Endothelial cell of umbilical vein (primary cell): ENCODE data around the gene PLGLB1. TPM values are rescaled to one million over a fixed set of nuclear protein-coding genes. Genes with fewer than 3 reads are reported as not detected.
"Not testable (repeated sequence)": the region's sequence is repeated elsewhere in the genome, so short reads cannot be mapped to it uniquely, and the experiment has no call there.

Source experiments
- Bru-seq: library from RNA; stranded (reverse); fragments of 400-500 nt; gene quantifications from one replicate; lab custom pipeline; 2021; lab: Mats Ljungman, UMichigan
- BruChase-seq, 2 experiments: library from RNA; stranded (reverse); fragments of 400-500 nt; gene quantifications; one replicate each; lab custom pipeline; 2021; lab: Mats Ljungman, UMichigan
- BruUV-seq: library from RNA; stranded (reverse); fragments of 400-500 nt; replicated peaks from 2 replicates; lab custom pipeline; 2021; lab: Mats Ljungman, UMichigan
- CTCF ChIA-PET: fragments of 300-600, 350-600 bp; sonication (Branson Sonifier 250); formaldehyde crosslinking; loops from one replicate; lab custom pipeline; 2021; ENCODE audit warnings: antibody characterized with exemption, inconsistent platforms; lab: Charles Lee
- POLR2A ChIA-PET: fragments of 300-600, 350-600 bp; sonication (Branson Sonifier 250); formaldehyde crosslinking; loops from one replicate; lab custom pipeline; 2021; ENCODE audit warnings: antibody characterized with exemption, inconsistent platforms; lab: Charles Lee
- DNase-seq: peaks from one replicate; pipeline ENCODE4 v3.0.0-alpha.2; 2011; ENCODE audit warnings: low read depth, low spot score
- FAIRE-seq: peaks from 2 replicates; lab custom pipeline; 2011; peaks lifted over from hg19 to GRCh38; lab: Jason Lieb, UNC
- H2AFZ ChIP-seq: 2 replicates; pipeline ENCODE4 v1.6.0; 2012; ENCODE audit warnings: low read depth, low read length, control low read depth, inconsistent platforms
- H3K27ac ChIP-seq: 2 replicates; pipeline ENCODE4 v1.5.1; 2011; ENCODE audit warnings: low read depth, mild to moderate bottlenecking, control low read depth, low read length, moderate library complexity; ENCODE audit not compliant: insufficient read depth
- H3K27me3 ChIP-seq, 2 experiments: 2 replicates each; pipeline versions ENCODE4 v1.6.0 to v1.6.1; 2011; ENCODE audit warnings: low read length in 2 of 2, mixed read lengths in 1 of 2; ENCODE audit not compliant: control insufficient read depth in 2 of 2, insufficient read depth in 2 of 2
- H3K36me3 ChIP-seq, 2 experiments: 2 replicates in 1 of 2; 3 replicates in 1 of 2; pipeline ENCODE4 v1.5.1; 2011; ENCODE audit warnings: low read length in 2 of 2, mild to moderate bottlenecking in 1 of 2, moderate library complexity in 1 of 2; ENCODE audit not compliant: control insufficient read depth in 2 of 2, insufficient read depth in 2 of 2; ENCODE audit errors: extremely low read depth in 1 of 2
- H3K4me1 ChIP-seq: 3 replicates; pipeline ENCODE4 v1.5.1; 2011; ENCODE audit warnings: mild to moderate bottlenecking, low read length; ENCODE audit not compliant: control insufficient read depth, insufficient read depth; ENCODE audit errors: extremely low read depth
- H3K4me2 ChIP-seq: 2 replicates; pipeline ENCODE4 v1.6.1; 2011; ENCODE audit warnings: low read length, control low read depth, mixed read lengths; ENCODE audit not compliant: insufficient read depth
- H3K4me3 ChIP-seq, 3 experiments: fragments of 200-600 bp in 1 of 3; sonication (generic), shearing (Covaris generic) in 1 of 3; replicated peaks in 1 of 3; 2 replicates each; pipeline ENCODE4 v1.5.1; 2011 to 2016; ENCODE audit warnings: control low read depth in 3 of 3, low read length in 3 of 3, mild to moderate bottlenecking in 2 of 3, inconsistent platforms in 1 of 3, low read depth in 1 of 3, moderate library complexity in 1 of 3; ENCODE audit not compliant: insufficient read depth in 1 of 3
- H3K79me2 ChIP-seq: 2 replicates; pipeline ENCODE4 v1.6.0; 2012; ENCODE audit warnings: low read length, inconsistent platforms; ENCODE audit not compliant: control insufficient read depth, insufficient read depth
- H3K9ac ChIP-seq: replicated peaks from 2 replicates; pipeline ENCODE3; 2011; ENCODE audit warnings: low read length, control low read depth; ENCODE audit not compliant: insufficient read depth; ENCODE audit errors: extremely low read depth
- H3K9me1 ChIP-seq: replicated peaks from 3 replicates; pipeline ENCODE4 v1.6.0; 2011; ENCODE audit warnings: mild to moderate bottlenecking, low read length; ENCODE audit not compliant: control insufficient read depth, insufficient read depth; ENCODE audit errors: extremely low read depth
- H3K9me3 ChIP-seq: replicated peaks from 2 replicates; pipeline ENCODE4 v1.5.1; 2012; ENCODE audit warnings: low read length, inconsistent platforms; ENCODE audit not compliant: control insufficient read depth, insufficient read depth
- H4K20me1 ChIP-seq: replicated peaks from 2 replicates; pipeline ENCODE3; 2011; ENCODE audit warnings: mild to moderate bottlenecking, low read length; ENCODE audit not compliant: control insufficient read depth, insufficient read depth; ENCODE audit errors: extremely low read depth
- dilution Hi-C: fragments of 300-500 bp; cut with MboI; formaldehyde crosslinking; loops from one replicate; pipeline ENCODE4 v1.15.0; 2019; ENCODE audit warnings: low sequenced_read_pairs; ENCODE audit not compliant: extremely low pct_ligation_motif_present
- intact Hi-C: fragments of 100-400 bp; cut with micrococcal nuclease; formaldehyde crosslinking; loops from one replicate; pipeline ENCODE4 v1.10.0; 2022
- long read RNA-seq: library from polyadenylated mRNA; stranded (forward); transcript quantifications from one replicate; pipeline ENCODE4 v2.0.0, GENCODE V29; 2021
- polyA minus RNA-seq, 3 experiments: library from RNA; depleted of rRNA, polyadenylated mRNA; stranded (reverse); fragments of >200 nt; gene quantifications; 1 replicate in 1 of 3; 2 replicates in 2 of 3; pipeline ENCODE4 v1.2.3, GENCODE V29; 2011
- polyA plus RNA-seq, 4 experiments: library from polyadenylated mRNA; depleted of rRNA in 3 of 4; stranded (reverse) in 3 of 4; unstranded in 1 of 4; fragments of >200 nt; gene quantifications; 2 replicates each; pipeline versions ENCODE4 v1.2.1 to v1.2.3, GENCODE V29; 2011 to 2012; ENCODE audit warnings: missing spikeins in 1 of 4
- total RNA-seq: library from RNA; stranded (reverse); gene quantifications from 2 replicates; pipeline ENCODE4 v1.2.3, GENCODE V29; 2021

Gene PLGLB1
- total RNA-seq (0.75 and 1.8 TPM in 2 replicates), polyA plus RNA-seq (0.51 and 0.81 TPM in 2 replicates), polyA minus RNA-seq (1.4 and 1.7 TPM in 2 replicates), Bru-seq, nascent RNA (percentile 24 among the genes with signal in this experiment), BruChase-seq, experiment 1, labeled RNA remaining after a 6-hour chase (percentile 33 among the genes with signal in this experiment), BruChase-seq, experiment 2, labeled RNA remaining after a 2-hour chase (percentile 32 among the genes with signal in this experiment)
- 0.18 and 0.61 TPM in 2 replicates for polyA plus RNA-seq (2011; cell fraction: cytosol; rRNA removed)
- 6.5 and 7.3 TPM in 2 replicates for polyA plus RNA-seq (2011; cell fraction: nucleus; rRNA removed)
- 0.72 and 0.91 TPM in 2 replicates for polyA plus RNA-seq (2012)
- not detected for polyA minus RNA-seq (2011; cell fraction: cytosol; rRNA and poly(A)+ RNA removed)
- 5.7 and 5.9 TPM in 2 replicates for polyA minus RNA-seq (2011; cell fraction: nucleus; rRNA and poly(A)+ RNA removed)
- long read RNA-seq = 0 reads

DNA sequence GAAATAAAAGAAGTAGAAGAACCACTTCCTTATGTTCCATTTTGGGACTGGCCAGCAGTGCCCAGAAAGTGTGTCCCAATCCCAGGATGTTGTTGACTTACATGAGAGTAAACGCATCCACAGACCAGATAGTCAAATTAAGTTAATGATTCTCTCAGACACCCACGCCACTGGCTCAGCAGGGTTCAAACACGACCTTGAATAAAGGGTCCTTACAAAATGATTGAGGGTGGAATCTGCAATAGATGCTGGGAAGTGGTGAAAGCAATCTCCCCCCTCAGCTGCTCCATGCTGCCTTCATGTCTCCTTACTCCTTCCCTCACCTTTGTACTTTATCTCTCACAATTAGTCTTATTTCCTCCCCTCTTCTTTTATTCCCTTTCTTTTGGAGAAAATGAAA is at the start of gene PLGLB1:
PLGLB1 (minus strand) TSS at position 101 of the 400 bp plus-strand sequence; CDS start at position 40, 61 bp downstream.
- POLR2A ChIA-PET, H3K9me1 ChIP-seq, BruUV-seq, H3K4me3 ChIP-seq, CTCF ChIA-PET, H3K36me3 ChIP-seq, H3K4me1 ChIP-seq, H2AFZ ChIP-seq, H3K4me2 ChIP-seq, FAIRE-seq, H3K27me3 ChIP-seq, H3K27ac ChIP-seq, H3K79me2 ChIP-seq, H3K9ac ChIP-seq, dilution Hi-C loops, DNase-seq, H4K20me1 ChIP-seq, intact Hi-C loops, H3K9me3 ChIP-seq: not testable (repeated sequence)

DNA sequence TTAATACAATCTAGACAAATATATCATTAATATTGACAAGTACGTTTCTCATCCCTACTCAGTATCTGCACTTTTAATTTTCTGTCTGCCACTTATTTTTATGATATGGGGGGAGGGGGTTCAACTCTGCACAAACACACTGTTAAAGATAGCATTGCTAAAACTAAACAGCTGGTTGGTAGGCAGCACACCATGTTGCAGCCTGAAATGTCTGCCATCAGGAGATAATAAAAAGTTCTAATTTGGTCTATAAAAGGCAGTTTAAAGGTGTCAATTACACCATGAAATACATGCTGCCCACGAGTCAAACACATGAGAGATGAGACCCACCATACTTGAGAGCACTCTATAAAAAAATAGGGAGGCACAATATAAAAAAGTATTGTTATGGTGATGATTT is 42.7 kb upstream of the PLGLB1 start:
- H3K36me3 ChIP-seq, H3K9me3 ChIP-seq, H3K27ac ChIP-seq, H3K9ac ChIP-seq, H3K27me3 ChIP-seq, H3K4me1 ChIP-seq, dilution Hi-C loops, H4K20me1 ChIP-seq, H3K79me2 ChIP-seq, H3K9me1 ChIP-seq, BruUV-seq, FAIRE-seq, intact Hi-C loops, H2AFZ ChIP-seq, POLR2A ChIA-PET, H3K4me2 ChIP-seq, H3K4me3 ChIP-seq, DNase-seq, CTCF ChIA-PET: not testable (repeated sequence)

DNA sequence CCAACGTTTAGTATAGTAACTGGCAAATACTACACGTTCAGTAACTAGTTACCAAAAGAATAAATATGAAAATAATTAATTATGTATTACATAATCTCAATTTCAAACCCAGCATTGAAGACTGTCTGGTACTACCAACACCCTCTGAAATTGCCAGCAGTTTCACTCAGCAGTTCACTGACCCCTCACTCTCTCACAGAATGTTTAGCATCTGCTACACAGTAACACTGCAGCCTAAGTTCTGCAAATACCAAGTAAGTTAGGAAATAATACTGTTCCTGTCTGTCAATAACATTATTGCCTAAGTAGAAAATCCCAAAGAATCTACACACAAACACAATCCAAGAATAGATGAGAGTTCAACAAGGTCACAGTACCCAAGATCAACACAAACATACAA is 41.8 kb upstream of the PLGLB1 start:
- FAIRE-seq, H3K9me3 ChIP-seq, H3K36me3 ChIP-seq, POLR2A ChIA-PET, H3K27ac ChIP-seq, H3K27me3 ChIP-seq, H3K4me2 ChIP-seq, H4K20me1 ChIP-seq, H3K9me1 ChIP-seq, H3K9ac ChIP-seq, dilution Hi-C loops, CTCF ChIA-PET, H2AFZ ChIP-seq, BruUV-seq, H3K4me3 ChIP-seq, H3K79me2 ChIP-seq, DNase-seq, H3K4me1 ChIP-seq, intact Hi-C loops: not testable (repeated sequence)

DNA sequence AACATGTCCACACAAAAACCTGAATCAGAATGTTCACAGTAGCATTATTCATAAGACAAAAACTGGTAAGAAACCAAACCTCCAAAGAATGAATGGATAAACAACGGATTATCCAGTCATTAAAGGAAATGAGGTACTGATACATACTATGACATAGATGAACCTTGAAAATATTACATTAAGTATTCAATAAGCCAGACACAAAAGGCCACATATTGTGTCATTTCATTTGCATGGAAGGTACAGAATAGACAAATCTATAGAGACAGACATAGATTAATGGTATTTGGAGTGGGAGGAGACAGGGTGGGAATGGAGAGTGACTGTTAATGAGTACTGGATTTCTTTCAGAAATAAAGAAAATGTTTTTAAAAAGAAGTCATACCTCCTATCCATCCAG is 39.9 kb upstream of the PLGLB1 start:
- H4K20me1 ChIP-seq, H3K36me3 ChIP-seq, H3K4me1 ChIP-seq, H3K9me3 ChIP-seq, H3K27ac ChIP-seq, BruUV-seq, CTCF ChIA-PET, H3K27me3 ChIP-seq, POLR2A ChIA-PET, DNase-seq, H2AFZ ChIP-seq, dilution Hi-C loops, H3K4me2 ChIP-seq, FAIRE-seq, H3K9ac ChIP-seq, H3K79me2 ChIP-seq, intact Hi-C loops, H3K4me3 ChIP-seq, H3K9me1 ChIP-seq: not testable (repeated sequence)
